K562 (cell line): ENCODE results near the gene ASCL3.

ENCODE experiments used
- CC2D1A ChIP-seq: fragments of 450-650 bp; IDR thresholded peaks from 2 replicates; pipeline ENCODE4 v1.6.1; 2017; ENCODE audit warnings: mild to moderate bottlenecking
- EZH2 ChIP-seq: IDR thresholded peaks from 2 replicates; pipeline ENCODE4 v1.6.1; 2012; ENCODE audit warnings: low read depth, mild to moderate bottlenecking, inconsistent platforms, low read length, borderline replicate concordance
- GTF2F1 ChIP-seq: IDR thresholded peaks from 2 replicates; pipeline ENCODE4 v1.6.1; 2011; ENCODE audit warnings: low read depth, low read length, improper control_type of control experiment
- HIVEP1 ChIP-seq: fragments of 250-450 bp; sonication (Bioruptor Pico); IDR thresholded peaks from 2 replicates; pipeline ENCODE4 v1.4.0; 2020; ENCODE audit warnings: mild to moderate bottlenecking
- HMGXB4 ChIP-seq: sonication (generic); formaldehyde crosslinking; IDR thresholded peaks from 2 replicates; pipeline ENCODE4 v1.8.1; 2023; ENCODE audit warnings: mild to moderate bottlenecking, missing genetic modification reagents
- JUN ChIP-seq, 2 experiments: sonication (generic) in 1 of 2; formaldehyde crosslinking in 1 of 2; IDR thresholded peaks; 2 replicates each; pipeline versions ENCODE4 v1.6.1 to v1.8.0; 2012 to 2022; ENCODE audit warnings: borderline replicate concordance in 2 of 2, mild to moderate bottlenecking in 2 of 2, improper control_type of control experiment in 1 of 2, low read depth in 1 of 2, low read length in 1 of 2, missing genetic modification reagents in 1 of 2
- JUND ChIP-seq, 2 experiments: IDR thresholded peaks; 2 replicates in 1 of 2; 3 replicates in 1 of 2; pipeline ENCODE4 v1.6.1; 2011; ENCODE audit warnings: borderline replicate concordance in 2 of 2, low read depth in 2 of 2, low read length in 2 of 2, improper control_type of control experiment in 1 of 2, missing biosample characterization in 1 of 2, missing genetic modification characterization in 1 of 2, missing genetic modification reagents in 1 of 2
- PHTF2 ChIP-seq: fragments of 250-450 bp; sonication (Bioruptor Pico); IDR thresholded peaks from 2 replicates; pipeline ENCODE4 v1.5.0; 2021; ENCODE audit warnings: mild to moderate bottlenecking
- TRIM28 ChIP-seq: fragments of 450-650 bp; IDR thresholded peaks from 2 replicates; pipeline ENCODE4 v1.6.1; 2017
- ZKSCAN1 ChIP-seq: fragments of 150-350 bp; IDR thresholded peaks from 2 replicates; pipeline ENCODE4 v1.6.1; 2016; ENCODE audit warnings: low read depth, low read length
- ZKSCAN8 ChIP-seq: fragments of 200-800 bp; sonication (Bioruptor generic); IDR thresholded peaks from 2 replicates; pipeline ENCODE4 v1.6.1; 2016; ENCODE audit warnings: missing genetic modification characterization, missing compliant biosample characterization
- ZSCAN29 ChIP-seq: fragments of 450-650 bp; IDR thresholded peaks from 2 replicates; pipeline ENCODE4 v1.6.1; 2017

- TF ChIP-seq ZSCAN29: no peak
- TF ChIP-seq TRIM28: no peak
- TF ChIP-seq HIVEP1 (CRISPR knock-in tag): no peak
- no peak for TF ChIP-seq EZH2
- no peak for TF ChIP-seq ZKSCAN1
- TF ChIP-seq ZKSCAN8: no peak
- TF ChIP-seq GTF2F1: no peak
- TF ChIP-seq JUND (IDR thresholded peaks at IDR 0.05; ENCODE audit: borderline replicate concordance, low read depth, low read length): no peak
- no peak for TF ChIP-seq JUND (tag; IDR thresholded peaks at IDR 0.05; ENCODE audit: borderline replicate concordance, low read depth, low read length)
- TF ChIP-seq PHTF2 (CRISPR knock-in tag): no peak
- no peak for TF ChIP-seq JUN (IDR thresholded peaks at IDR 0.05; ENCODE audit: borderline replicate concordance, low read depth, low read length)
- TF ChIP-seq JUN (CRISPR knock-in tag; IDR thresholded peaks at IDR 0.05; ENCODE audit: borderline replicate concordance): no peak
- no peak for TF ChIP-seq CC2D1A
- TF ChIP-seq HMGXB4 (CRISPR knock-in tag): no peak
Observed at GRCh38 chr11:8905528-8906165, 37.2 kb downstream of the ASCL3 start.
